Stomach (tissue), 9 donors: Measurements from ENCODE around the gene GFRA3. TPM values are rescaled to one million over a fixed set of nuclear protein-coding genes. Genes with fewer than 3 reads are reported as not detected.
A peak's percentile ranks its signal among the peaks of the same experiment; 100 is the strongest.

Experiments
- DNase-seq, 2 donors: peaks; one replicate each; pipeline versions ENCODE4 v3.0.0 to v3.0.0-alpha.2; 2013 to 2019
- H3K27ac ChIP-seq, 5 donors: fragments of 200-600 bp in 4 of 5; sonication (generic) in 4 of 5; one replicate each; pipeline ENCODE4 v1.5.1; 2013 to 2019; ENCODE audit warnings: mild to moderate bottlenecking in 1 of 5, moderate library complexity in 1 of 5
- H3K27me3 ChIP-seq, 3 donors: fragments of 200-600 bp; sonication (generic); one replicate each; pipeline ENCODE4 v1.5.1; 2017 to 2019; ENCODE audit warnings: mixed run types in 1 of 3
- H3K36me3 ChIP-seq, 4 donors: fragments of 200-600 bp; sonication (generic); 1 replicate in 3 of 4; 2 replicates in 1 of 4; pipeline ENCODE4 v1.5.1; 2016 to 2019
- H3K4me1 ChIP-seq, 4 donors: fragments of 200-600 bp; sonication (generic); one replicate each; pipeline ENCODE4 v1.5.1; 2016 to 2019
- H3K4me3 ChIP-seq, 4 donors: fragments of 200-600 bp; sonication (generic) in 3 of 4; one replicate each; pipeline ENCODE4 v1.5.1; 2016 to 2019; ENCODE audit warnings: mild to moderate bottlenecking in 1 of 4
- H3K9me3 ChIP-seq, 4 donors: fragments of 200-600 bp; sonication (generic); one replicate each; pipeline ENCODE4 v1.5.1; 2016 to 2019
- CTCF ChIP-seq, 7 experiments: fragments of 450-650 bp in 4 of 7; fragments of 200-600 bp in 3 of 7; sonication (generic) in 3 of 7; IDR thresholded peaks; one replicate each; pipeline ENCODE4 v1.5.1; 2016 to 2019; ENCODE audit warnings: antibody characterized with exemption in 7 of 7, control low read depth in 2 of 7, mild to moderate bottlenecking in 1 of 7
- EP300 ChIP-seq: sonication (generic); formaldehyde crosslinking; IDR thresholded peaks from one replicate; pipeline ENCODE4 v1.6.1; 2017; ENCODE audit warnings: antibody characterized with exemption
- POLR2A ChIP-seq, 4 donors: fragments of 450-650 bp; IDR thresholded peaks; one replicate each; pipeline ENCODE4 v1.6.1; 2016; ENCODE audit warnings: antibody characterized with exemption in 4 of 4, control low read depth in 2 of 4, mild to moderate bottlenecking in 1 of 4, moderate library complexity in 1 of 4
- POLR2AphosphoS5 ChIP-seq, 3 donors: sonication (generic); formaldehyde crosslinking; IDR thresholded peaks; one replicate each; pipeline ENCODE4 v1.6.1; 2016; ENCODE audit warnings: antibody characterized with exemption in 3 of 3
- WGBS, 5 donors: extraction: QIAGEN DNeasy Blood & Tissue Kit in 3 of 5; methylation state at CpG; one replicate each; pipeline versions ENCODE4 v1.1.5 to v1.1.7; 2013 to 2018; 5-methylcytosine and 5-hydroxymethylcytosine counted together
- intact Hi-C: fragments of 100-400 bp; cut with DNase I; formaldehyde crosslinking; loops from one replicate; pipeline ENCODE4 v1.15.1; 2023; ENCODE audit warnings: low total_unique reads
- polyA plus RNA-seq, 3 donors: library from polyadenylated mRNA; stranded (reverse); fragments of 200-250 nt; gene quantifications; one replicate each; pipeline ENCODE4 v1.2.3, GENCODE V29; 2013
- total RNA-seq, 5 donors: library from RNA; depleted of rRNA; stranded (reverse); fragments of >200 nt; gene quantifications; one replicate each; pipeline versions ENCODE4 v1.1.0 to v1.2.3, GENCODE V29; 2014 to 2016
- donor health status: healthy with polysubstance abuse.
- donor health status: Bipolar disorder and iron deficiency.
- donor health status: healthy.

Gene GFRA3
- total and polyA plus RNA-seq, 8 donors: 0.55 to 4.1 (median 1.8) TPM; not detected in 3

GRCh38 chr5:138243794-138244193 is 30.6 kb downstream of the GFRA3 start:
- peak in 1 of 2 donors; percentile 56 for DNase-seq
- 57 to 71% (median 60%) methylated on average over 2 of the region's 2 CpGs for WGBS, 5 donors
- no peak overlapping the region for H3K4me3 ChIP-seq

GRCh38 chr5:138241688-138242571 is 32.5 kb downstream of the GFRA3 start:
- peak overlapping the region in 3 of 5 donors; percentile 7 to 64 (median 21) for H3K27ac ChIP-seq
- peak; percentile 35 to 65 for DNase-seq
- H3K27me3 ChIP-seq: peaks cover 0 to 33% (median 18%) of the 10 kb centered on the region in 3 donors
- H3K36me3 ChIP-seq: no peaks in the 10 kb centered on the region
- H3K4me3 ChIP-seq: peak overlapping the region; percentile 49 to 61 (median 50)
- intact Hi-C loops: no loop called here
- WGBS, 5 donors: 5% methylated on average over 32 to 67 of the region's 67 CpGs
- no peaks in the 10 kb centered on the region for H3K9me3 ChIP-seq
- TF ChIP-seq CTCF (IDR thresholded peaks at IDR 0.05): no peak
- TF ChIP-seq POLR2AphosphoS5 (IDR thresholded peaks at IDR 0.05): no peak
- TF ChIP-seq POLR2A (IDR thresholded peaks at IDR 0.05): no peak
- TF ChIP-seq EP300: no peak
- peaks cover 10 to 13% (median 13%) of the 10 kb centered on the region in 4 donors for H3K4me1 ChIP-seq

More at GRCh38 chr5:138243794-138244193, 30.6 kb downstream of the GFRA3 start:
- peaks cover 10 to 13% (median 13%) of the 10 kb centered on the region in 4 donors for H3K4me1 ChIP-seq
- intact Hi-C loops: no loop called here
- peaks cover 0 to 33% (median 18%) of the 10 kb centered on the region in 3 donors for H3K27me3 ChIP-seq
- H3K9me3 ChIP-seq: no peaks in the 10 kb centered on the region
- TF ChIP-seq POLR2A (IDR thresholded peaks at IDR 0.05) (no peak), EP300 (no peak), CTCF (IDR thresholded peaks at IDR 0.05) (no peak), POLR2AphosphoS5 (IDR thresholded peaks at IDR 0.05) (no peak)
- no peak overlapping the region for H3K27ac ChIP-seq
- H3K36me3 ChIP-seq: no peaks in the 10 kb centered on the region

- no peaks in the 10 kb centered on the region for H3K9me3 ChIP-seq
- H3K27me3 ChIP-seq: peaks cover 0 to 33% (median 18%) of the 10 kb centered on the region in 3 donors
- WGBS, 5 donors: 64 to 76% (median 70%) methylated on average over 3 of the region's 3 CpGs
- H3K4me3 ChIP-seq: no peak overlapping the region
- peaks cover 10 to 13% (median 13%) of the 10 kb centered on the region in 4 donors for H3K4me1 ChIP-seq
- TF ChIP-seq CTCF (IDR thresholded peaks at IDR 0.05): no peak
- no peak for TF ChIP-seq EP300
- no peak for TF ChIP-seq POLR2A (IDR thresholded peaks at IDR 0.05)
- no peak for TF ChIP-seq POLR2AphosphoS5 (IDR thresholded peaks at IDR 0.05)
- no peaks in the 10 kb centered on the region for H3K36me3 ChIP-seq
- DNase-seq: no peak
- peak overlapping the region in 1 of 5 donors; percentile 21 for H3K27ac ChIP-seq
- intact Hi-C loops: no loop called here
These were observed 33.6 kb downstream of the GFRA3 start for GRCh38 chr5:138240650-138241385.

GRCh38 chr5:138238034-138238433 is 36.4 kb downstream of the GFRA3 start:
- no peaks in the 10 kb centered on the region for H3K36me3 ChIP-seq
- WGBS, 5 donors: 72 to 94% (median 80%) methylated on average over 1 of the region's 1 CpG
- peaks cover 10 to 13% (median 13%) of the 10 kb centered on the region in 4 donors for H3K4me1 ChIP-seq
- H3K9me3 ChIP-seq: no peaks in the 10 kb centered on the region
- no peak for TF ChIP-seq CTCF (IDR thresholded peaks at IDR 0.05)
- no peak for TF ChIP-seq POLR2AphosphoS5 (IDR thresholded peaks at IDR 0.05)
- no peak for TF ChIP-seq POLR2A (IDR thresholded peaks at IDR 0.05)
- TF ChIP-seq EP300: no peak
- no peak overlapping the region for H3K27ac ChIP-seq
- intact Hi-C loops: no loop called here
- H3K4me3 ChIP-seq: no peak overlapping the region
- no peak for DNase-seq
- peaks cover 0 to 36% (median 18%) of the 10 kb centered on the region in 3 donors for H3K27me3 ChIP-seq
